HCT116 (cell line): ENCODE data around the gene PPIL4. TPM values are rescaled to one million over a fixed set of nuclear protein-coding genes. Genes with fewer than 3 reads are reported as not detected.

ENCODE experiments used
- ATAC-seq: fragments of 200-7000 bp; cut with Tn5 transposase; 2 replicates; pipeline ENCODE4 v1.9.1; 2020; ENCODE audit warnings: mild to moderate bottlenecking, moderate library complexity
- BruUV-seq: library from RNA; stranded (reverse); fragments of 400-500 nt; replicated peaks from 2 replicates; lab custom pipeline; 2021; lab: Mats Ljungman, UMichigan
- CTCF ChIA-PET: fragments of 300-600 bp; sonication (Branson Sonifier 250); formaldehyde crosslinking; loops from one replicate; lab custom pipeline; 2021; ENCODE audit warnings: antibody characterized with exemption; lab: Charles Lee
- POLR2A ChIA-PET: fragments of 300-600, 350-600 bp; sonication (Branson Sonifier 250); formaldehyde crosslinking; loops from one replicate; lab custom pipeline; 2021; ENCODE audit warnings: antibody characterized with exemption; lab: Charles Lee
- RAD21 ChIA-PET, 2 experiments: fragments of 300-600 bp; sonication (Branson Sonifier 250); formaldehyde crosslinking; loops; one replicate each; lab custom pipeline; 2023; ENCODE audit warnings: low total read pairs in 2 of 2; ENCODE audit not compliant: uncharacterized antibody in 2 of 2, unreplicated experiment in 2 of 2, low non-redundant PET in 1 of 2; lab: Charles Lee
- DNase-seq: peaks from one replicate; pipeline ENCODE4 v3.0.0-alpha.2; 2010; ENCODE audit warnings: low read depth, low spot score
- H2AFZ ChIP-seq: fragments of 200-600 bp; shearing (Covaris generic), sonication (generic); 2 replicates; pipeline ENCODE4 v1.6.1; 2017; ENCODE audit warnings: low read depth, mixed run types, mixed read lengths, antibody characterized with exemption, low read length; ENCODE audit not compliant: poor library complexity, severe bottlenecking
- H3K27ac ChIP-seq: 2 replicates; pipeline ENCODE4 v1.5.1; 2012; ENCODE audit warnings: low read depth, low read length
- H3K27me3 ChIP-seq: fragments of 200-600 bp; sonication (generic); 2 replicates; pipeline ENCODE4 v1.6.1; 2016; ENCODE audit warnings: mixed run types, low read length, mixed read lengths; ENCODE audit not compliant: insufficient read depth
- H3K36me3 ChIP-seq, 2 experiments: fragments of 200-500 bp in 1 of 2; fragments of 200-600 bp in 1 of 2; sonication (Bioruptor generic) in 1 of 2; sonication (generic) in 1 of 2; 2 replicates each; pipeline versions ENCODE4 v1.5.1 to v1.6.1; 2014 to 2016; ENCODE audit warnings: low read length in 2 of 2, inconsistent platforms in 1 of 2, mixed read lengths in 1 of 2, mixed run types in 1 of 2; ENCODE audit not compliant: insufficient read depth in 2 of 2, control insufficient read depth in 1 of 2
- H3K4me1 ChIP-seq, 2 experiments: fragments of 200-600 bp in 1 of 2; sonication (generic) in 1 of 2; 2 replicates each; pipeline versions ENCODE4 v1.5.1 to v1.6.1; 2012 to 2017; ENCODE audit warnings: low read length in 2 of 2, inconsistent platforms in 1 of 2, mild to moderate bottlenecking in 1 of 2, mixed read lengths in 1 of 2, mixed run types in 1 of 2, moderate library complexity in 1 of 2; ENCODE audit not compliant: insufficient read depth in 2 of 2, control insufficient read depth in 1 of 2
- H3K4me2 ChIP-seq: fragments of 200-600 bp; sonication (generic); 2 replicates; pipeline ENCODE4 v1.6.1; 2017; ENCODE audit warnings: mixed run types, low read length, mixed read lengths
- H3K4me3 ChIP-seq, 2 experiments: fragments of 200-600 bp in 1 of 2; sonication (generic) in 1 of 2; replicated peaks in 1 of 2; 2 replicates each; pipeline ENCODE4 v1.5.1; 2011 to 2016; ENCODE audit warnings: low read length in 2 of 2, control low read depth in 1 of 2, low read depth in 1 of 2, mild to moderate bottlenecking in 1 of 2, mixed read lengths in 1 of 2, mixed run types in 1 of 2
- H3K79me2 ChIP-seq: fragments of 200-600 bp; sonication (generic); 2 replicates; pipeline ENCODE4 v1.6.1; 2017; ENCODE audit warnings: mild to moderate bottlenecking, mixed run types, low read length, moderate library complexity, mixed read lengths; ENCODE audit not compliant: insufficient read depth
- H3K9ac ChIP-seq: fragments of 200-600 bp; sonication (generic); 2 replicates; pipeline ENCODE4 v1.6.1; 2016; ENCODE audit warnings: low read length, mixed read lengths
- H3K9me2 ChIP-seq: fragments of 200-600 bp; sonication (generic), shearing (Covaris generic); 2 replicates; pipeline ENCODE4 v1.6.1; 2017; ENCODE audit warnings: mixed run types, mild to moderate bottlenecking, moderate library complexity; ENCODE audit not compliant: insufficient read depth
- H3K9me3 ChIP-seq, 2 experiments: fragments of 200-500 bp in 1 of 2; fragments of 200-600 bp in 1 of 2; sonication (Bioruptor generic) in 1 of 2; sonication (generic) in 1 of 2; 2 replicates each; pipeline ENCODE4 v1.6.1; 2014 to 2017; ENCODE audit warnings: low read length in 2 of 2, mixed read lengths in 2 of 2, inconsistent platforms in 1 of 2, low read depth in 1 of 2, mild to moderate bottlenecking in 1 of 2, mixed run types in 1 of 2, moderate library complexity in 1 of 2; ENCODE audit not compliant: control insufficient read depth in 1 of 2, insufficient read depth in 1 of 2
- H4K20me1 ChIP-seq: fragments of 200-600 bp; sonication (generic), shearing (Covaris generic); 2 replicates; pipeline ENCODE4 v1.6.1; 2017; ENCODE audit warnings: mixed run types, mild to moderate bottlenecking, moderate library complexity; ENCODE audit not compliant: insufficient read depth
- CEBPB ChIP-seq: IDR thresholded peaks from 2 replicates; pipeline ENCODE4 v1.6.1; 2012; ENCODE audit warnings: low read depth
- ELF1 ChIP-seq: IDR thresholded peaks from 2 replicates; pipeline ENCODE4 v1.6.1; 2012; ENCODE audit warnings: low read depth, borderline replicate concordance
- EZH2 ChIP-seq: fragments of 200-600 bp; sonication (generic); IDR thresholded peaks from 2 replicates; pipeline ENCODE4 v1.6.1; 2017; ENCODE audit warnings: antibody characterized with exemption, mixed run types
- FOSL1 ChIP-seq: IDR thresholded peaks from 2 replicates; pipeline ENCODE4 v1.6.1; 2012; ENCODE audit warnings: low read depth
- JUND ChIP-seq: IDR thresholded peaks from 2 replicates; pipeline ENCODE4 v1.6.1; 2012
- POLR2A ChIP-seq: IDR thresholded peaks from 2 replicates; pipeline ENCODE4 v1.7.0; 2011; ENCODE audit warnings: borderline replicate concordance; ENCODE audit not compliant: insufficient read depth, insufficient read length; ENCODE audit errors: extremely low read depth
- POLR2AphosphoS5 ChIP-seq: IDR thresholded peaks from 2 replicates; pipeline ENCODE4 v1.6.1; 2011; ENCODE audit warnings: mild to moderate bottlenecking, low read depth, low read length, moderate library complexity
- SP1 ChIP-seq: IDR thresholded peaks from 2 replicates; pipeline ENCODE4 v1.6.1; 2012; ENCODE audit warnings: low read depth
- TCF7L2 ChIP-seq: IDR thresholded peaks from 2 replicates; pipeline ENCODE4 v1.7.0; 2011; ENCODE audit warnings: borderline replicate concordance, inconsistent platforms; ENCODE audit not compliant: insufficient read depth, insufficient read length; ENCODE audit errors: extremely low read depth
- YY1 ChIP-seq: IDR thresholded peaks from 2 replicates; pipeline ENCODE4 v1.6.1; 2011; ENCODE audit warnings: low read length, low read depth, moderate library complexity, mild to moderate bottlenecking; ENCODE audit not compliant: insufficient replicate concordance; ENCODE audit errors: extremely low read depth
- ZFX ChIP-seq: fragments of 450-650 bp; IDR thresholded peaks from 2 replicates; pipeline ENCODE4 v1.6.1; 2017
- intact Hi-C: fragments of 100-400 bp; cut with micrococcal nuclease; formaldehyde crosslinking; loops from 2 replicates; pipeline ENCODE4 v1.10.0; 2022
- total RNA-seq: library from RNA; stranded (reverse); gene quantifications from one replicate; pipeline ENCODE4 v1.2.1, GENCODE V29; 2021; ENCODE audit not compliant: unreplicated experiment
- TF ChIP-seq, protein P1 (sequence below): IDR thresholded peaks from 2 replicates; pipeline ENCODE4 v1.6.1; 2012

PPIL4 gene
- total RNA-seq, 1 experiment from 2014 or later, result 31.0 TPM

DNA sequence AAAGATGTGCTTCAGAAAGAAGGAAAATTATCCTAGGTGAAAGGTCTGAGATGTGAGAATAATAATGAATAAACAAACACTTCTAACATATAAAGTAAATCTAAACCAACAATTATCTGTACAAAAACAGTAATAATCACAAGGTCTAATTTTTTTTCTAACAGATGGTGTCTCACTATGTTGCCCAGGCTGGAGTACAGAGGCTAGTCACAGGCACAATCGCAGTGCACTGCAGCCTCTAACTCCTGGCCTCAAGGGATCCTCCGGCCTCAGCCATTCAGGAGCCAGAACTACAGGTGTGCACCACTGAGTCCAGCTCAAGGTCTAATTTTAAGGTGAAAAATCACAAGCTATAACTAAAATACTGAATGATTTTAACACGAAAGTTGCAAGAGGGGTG, 44.1 kb downstream of the PPIL4 start (continued):
- TF ChIP-seq, protein P1, sequence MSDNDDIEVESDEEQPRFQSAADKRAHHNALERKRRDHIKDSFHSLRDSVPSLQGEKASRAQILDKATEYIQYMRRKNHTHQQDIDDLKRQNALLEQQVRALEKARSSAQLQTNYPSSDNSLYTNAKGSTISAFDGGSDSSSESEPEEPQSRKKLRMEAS, result no peak
- no peak for TF ChIP-seq YY1
- no peak for TF ChIP-seq SP1
- no peak for TF ChIP-seq FOSL1

DNA sequence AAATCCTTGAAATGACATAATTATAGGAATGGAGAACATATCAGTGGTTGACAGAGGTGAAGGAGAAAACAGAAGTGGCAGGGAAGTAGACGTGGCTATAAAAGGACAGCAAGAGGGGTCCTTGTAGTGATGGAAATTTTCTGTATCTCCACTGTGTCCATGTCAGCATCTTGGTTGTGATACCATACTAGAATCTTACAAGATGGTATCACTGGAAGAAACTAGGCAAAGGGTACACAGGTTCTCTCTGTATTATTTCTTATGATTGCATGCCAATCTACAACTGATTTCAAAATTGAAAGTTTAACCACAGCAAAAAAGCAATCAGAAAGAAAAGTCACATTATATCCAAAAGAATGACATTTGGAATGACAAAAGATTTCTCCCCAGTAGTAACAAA, 44.6 kb downstream of the PPIL4 start:
- RAD21 ChIA-PET, result no interaction called here
- Histone ChIP-seq H3K4me1 (peaks cover 0 to 4% of the 10 kb centered on the region in 2 experiments; a peak in 1 of 4 replicates), H2AFZ (no peak overlapping the region), H3K9me3 (no peaks in the 10 kb centered on the region), H3K4me2 (no peak overlapping the region), H3K4me3 (no peak overlapping the region), H3K36me3 (peaks cover 0 to 4% of the 10 kb centered on the region in 2 experiments; a peak in 2 of 4 replicates), H4K20me1 (no peaks in the 10 kb centered on the region), H3K79me2 (no peaks in the 10 kb centered on the region), H3K27me3 (no peaks in the 10 kb centered on the region), H3K27ac (no peak overlapping the region), H3K9me2 (no peaks in the 10 kb centered on the region), H3K9ac (no peak overlapping the region)
- POLR2A ChIA-PET, result no interaction called here
- no peak for TF ChIP-seq JUND
- TF ChIP-seq EZH2, result no peak
- TF ChIP-seq POLR2AphosphoS5, result no peak
- no peak for TF ChIP-seq CEBPB
- no peak for TF ChIP-seq ZFX
- TF ChIP-seq TCF7L2, result no peak
- TF ChIP-seq POLR2A, result no peak
- TF ChIP-seq ELF1, result no peak
- DNase-seq (no peak), ATAC-seq (no peak)
- intact Hi-C loops, result no loop called here
- BruUV-seq, result no TSS peak
- CTCF ChIA-PET, result no interaction called here
